ENCODE results near the gene SSH2.

- no peak for TF ChIP-seq CTCF (IDR thresholded peaks at IDR 0.05; ENCODE audit: low read depth, low read length)
- no peak for TF ChIP-seq EZH2phosphoT487 (IDR thresholded peaks at IDR 0.05; ENCODE audit: low read depth)
Measured at GRCh38 chr17:29677824-29678223, 252.2 kb downstream of the SSH2 start.

Data from OCI-LY3 (cell line).